ENCODE results near the gene NR1I3.

The NR1I3 gene

GRCh38 chr1:161193561-161194235 is 44.3 kb downstream of the NR1I3 start:
- Histone ChIP-seq H3K36me3 (ENCODE audit: insufficient read depth, low read length) (no peaks in the 10 kb centered on the region), H3K9ac (ENCODE audit: low read depth, low read length) (no peak overlapping the region), H3K4me1 (ENCODE audit: insufficient read depth, low read length) (peaks cover 3% of the 10 kb centered on the region; the same call in 1 of the 2 replicates), H3K4me2 (ENCODE audit: insufficient read depth, low read length) (no peak overlapping the region), H2AFZ (ENCODE audit: low read depth, low read length) (no peak overlapping the region), H3K9me3 (ENCODE audit: insufficient read depth, low read length, severe bottlenecking) (no peaks in the 10 kb centered on the region), H3K27ac (ENCODE audit: low read length) (no peak overlapping the region), H4K20me1 (ENCODE audit: insufficient read depth, low read length) (no peaks in the 10 kb centered on the region), H3K79me2 (ENCODE audit: insufficient read depth, low read length) (no peaks in the 10 kb centered on the region), H3K4me3 (ENCODE audit: low read depth in 1 of 2, low read length in 2 of 2) (no peak overlapping the region), H3K27me3 (ENCODE audit: insufficient read depth, low read length, poor library complexity) (no peaks in the 10 kb centered on the region)
- ATAC-seq (ENCODE audit: insufficient read depth, low read depth) (no peak), DNase-seq (no peak)
- TF ChIP-seq CTCF (IDR thresholded peaks at IDR 0.05; ENCODE audit: borderline replicate concordance, extremely low read depth, low read length, poor library complexity, severe bottlenecking): no peak
- TF ChIP-seq EZH2 (IDR thresholded peaks at IDR 0.05; ENCODE audit: borderline replicate concordance, low read depth, low read length, severe bottlenecking): no peak

GRCh38 chr1:161192476-161193465 is 45.2 kb downstream of the NR1I3 start:
- Histone ChIP-seq H3K4me3 (ENCODE audit: low read depth in 1 of 2, low read length in 2 of 2) (no peak overlapping the region), H3K9ac (ENCODE audit: low read depth, low read length) (no peak overlapping the region), H3K79me2 (ENCODE audit: insufficient read depth, low read length) (no peaks in the 10 kb centered on the region), H3K27me3 (ENCODE audit: insufficient read depth, low read length, poor library complexity) (no peaks in the 10 kb centered on the region), H3K27ac (ENCODE audit: low read length) (no peak overlapping the region), H4K20me1 (ENCODE audit: insufficient read depth, low read length) (no peaks in the 10 kb centered on the region), H3K4me1 (ENCODE audit: insufficient read depth, low read length) (peaks cover 3% of the 10 kb centered on the region; the same call in 1 of the 2 replicates), H3K4me2 (ENCODE audit: insufficient read depth, low read length) (no peak overlapping the region), H2AFZ (ENCODE audit: low read depth, low read length) (peak overlapping the region; percentile 58), H3K9me3 (ENCODE audit: insufficient read depth, low read length, severe bottlenecking) (no peaks in the 10 kb centered on the region), H3K36me3 (ENCODE audit: insufficient read depth, low read length) (no peaks in the 10 kb centered on the region)
- DNase-seq (peak; percentile 76), ATAC-seq (ENCODE audit: insufficient read depth, low read depth) (peak; percentile 96)
- no peak for TF ChIP-seq EZH2 (IDR thresholded peaks at IDR 0.05; ENCODE audit: borderline replicate concordance, low read depth, low read length, severe bottlenecking)
- peak; percentile 96 for TF ChIP-seq CTCF (IDR thresholded peaks at IDR 0.05; ENCODE audit: borderline replicate concordance, extremely low read depth, low read length, poor library complexity, severe bottlenecking)

GRCh38 chr1:161191971-161192370 is 46.0 kb downstream of the NR1I3 start:
- Histone ChIP-seq H3K9ac (ENCODE audit: low read depth, low read length) (no peak overlapping the region), H3K4me3 (ENCODE audit: low read depth in 1 of 2, low read length in 2 of 2) (no peak overlapping the region), H3K27ac (ENCODE audit: low read length) (no peak overlapping the region), H3K4me1 (ENCODE audit: insufficient read depth, low read length) (peaks cover 3% of the 10 kb centered on the region; the same call in 1 of the 2 replicates), H3K4me2 (ENCODE audit: insufficient read depth, low read length) (no peak overlapping the region), H3K36me3 (ENCODE audit: insufficient read depth, low read length) (no peaks in the 10 kb centered on the region), H3K27me3 (ENCODE audit: insufficient read depth, low read length, poor library complexity) (no peaks in the 10 kb centered on the region), H2AFZ (ENCODE audit: low read depth, low read length) (no peak overlapping the region), H3K79me2 (ENCODE audit: insufficient read depth, low read length) (no peaks in the 10 kb centered on the region), H3K9me3 (ENCODE audit: insufficient read depth, low read length, severe bottlenecking) (no peaks in the 10 kb centered on the region), H4K20me1 (ENCODE audit: insufficient read depth, low read length) (no peaks in the 10 kb centered on the region)
- TF ChIP-seq CTCF (IDR thresholded peaks at IDR 0.05; ENCODE audit: borderline replicate concordance, extremely low read depth, low read length, poor library complexity, severe bottlenecking) (no peak), EZH2 (IDR thresholded peaks at IDR 0.05; ENCODE audit: borderline replicate concordance, low read depth, low read length, severe bottlenecking) (no peak)
- no peak for ATAC-seq (ENCODE audit: insufficient read depth, low read depth)
- DNase-seq: no peak

Data from DND-41 (cell line).